OCI-LY1 (cell line): ENCODE measurements around the gene TCF7.

ENCODE experiments used
- EZH2 ChIP-seq: fragments of 200-600 bp; sonication (generic), shearing (Covaris generic); IDR thresholded peaks from 2 replicates; pipeline ENCODE4 v1.8.0; 2017; ENCODE audit warnings: borderline replicate concordance, mixed run types, mild to moderate bottlenecking, antibody characterized with exemption, low read length, moderate library complexity, mixed read lengths
- TF ChIP-seq, protein P1 (sequence below): fragments of 200-600 bp; sonication (generic), shearing (Covaris generic); IDR thresholded peaks from 2 replicates; pipeline ENCODE4 v1.5.1; 2017; ENCODE audit warnings: mild to moderate bottlenecking, antibody characterized with exemption, low read length, moderate library complexity, mixed read lengths

DNA sequence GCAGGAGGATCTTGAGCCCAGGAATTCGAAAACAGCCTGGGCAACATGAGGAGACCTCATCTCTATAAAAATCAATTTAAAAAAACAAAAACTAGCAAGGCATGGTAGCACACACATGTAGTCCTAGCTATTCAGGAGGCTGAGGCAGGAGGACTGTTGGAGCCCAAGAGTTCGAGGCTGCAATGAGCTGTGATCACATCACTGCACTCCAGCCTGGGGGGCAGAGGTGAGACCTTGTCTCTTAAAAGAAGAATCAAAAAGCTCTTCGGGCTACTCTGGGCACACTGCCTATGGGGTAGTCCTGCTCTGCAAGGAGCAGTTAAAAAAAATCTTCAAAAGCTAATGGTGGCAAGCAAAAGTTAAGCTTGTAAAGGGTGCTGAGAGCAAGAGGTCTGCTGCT, 38.8 kb downstream of the TCF7 start:
- TF ChIP-seq, protein P1, sequence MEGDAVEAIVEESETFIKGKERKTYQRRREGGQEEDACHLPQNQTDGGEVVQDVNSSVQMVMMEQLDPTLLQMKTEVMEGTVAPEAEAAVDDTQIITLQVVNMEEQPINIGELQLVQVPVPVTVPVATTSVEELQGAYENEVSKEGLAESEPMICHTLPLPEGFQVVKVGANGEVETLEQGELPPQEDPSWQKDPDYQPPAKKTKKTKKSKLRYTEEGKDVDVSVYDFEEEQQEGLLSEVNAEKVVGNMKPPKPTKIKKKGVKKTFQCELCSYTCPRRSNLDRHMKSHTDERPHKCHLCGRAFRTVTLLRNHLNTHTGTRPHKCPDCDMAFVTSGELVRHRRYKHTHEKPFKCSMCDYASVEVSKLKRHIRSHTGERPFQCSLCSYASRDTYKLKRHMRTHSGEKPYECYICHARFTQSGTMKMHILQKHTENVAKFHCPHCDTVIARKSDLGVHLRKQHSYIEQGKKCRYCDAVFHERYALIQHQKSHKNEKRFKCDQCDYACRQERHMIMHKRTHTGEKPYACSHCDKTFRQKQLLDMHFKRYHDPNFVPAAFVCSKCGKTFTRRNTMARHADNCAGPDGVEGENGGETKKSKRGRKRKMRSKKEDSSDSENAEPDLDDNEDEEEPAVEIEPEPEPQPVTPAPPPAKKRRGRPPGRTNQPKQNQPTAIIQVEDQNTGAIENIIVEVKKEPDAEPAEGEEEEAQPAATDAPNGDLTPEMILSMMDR: no peak
- TF ChIP-seq EZH2: no peak
